NCI-H2227 treated with DMSO at 0.1 percent for 48 hours (cell line): ENCODE results near the gene CXCR6.

ENCODE experiments used
- DNase-seq: peaks from one replicate; lab custom pipeline; 2025; lab: John Stamatoyannopoulos, UW

The CXCR6 gene

GRCh38 chr3:45922039-45922326 lies 21.3 kb upstream of the CXCR6 start:
- DNase-seq, result no peak

GRCh38 chr3:45922950-45923590 lies 20.2 kb upstream of the CXCR6 start:
- no peak for DNase-seq

- DNase-seq, result no peak
Observed at GRCh38 chr3:45923755-45924154, 19.5 kb upstream of the CXCR6 start.

DNA sequence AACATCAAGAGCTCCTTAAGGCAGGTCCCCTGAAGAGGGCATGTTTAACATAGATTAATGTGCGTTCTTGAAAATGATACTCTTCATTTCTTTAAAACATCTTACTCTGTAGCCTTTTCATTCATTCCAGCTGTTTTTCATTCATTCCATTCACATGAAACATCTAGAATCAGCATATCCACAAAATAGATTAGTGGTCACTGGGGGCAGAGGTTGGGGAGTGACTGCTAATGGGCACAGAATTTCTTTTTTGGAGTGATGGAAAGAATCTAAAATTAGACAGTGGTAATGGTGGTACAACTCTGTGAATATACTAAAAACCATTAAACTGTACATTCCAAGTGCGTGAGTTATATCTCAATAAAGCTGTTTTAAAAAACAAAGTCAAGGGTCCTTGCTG lies 15.4 kb upstream of the CXCR6 start:
- DNase-seq, result no peak

- DNase-seq, result no peak
Observed at GRCh38 chr3:45929042-45929679, 14.1 kb upstream of the CXCR6 start.

DNA sequence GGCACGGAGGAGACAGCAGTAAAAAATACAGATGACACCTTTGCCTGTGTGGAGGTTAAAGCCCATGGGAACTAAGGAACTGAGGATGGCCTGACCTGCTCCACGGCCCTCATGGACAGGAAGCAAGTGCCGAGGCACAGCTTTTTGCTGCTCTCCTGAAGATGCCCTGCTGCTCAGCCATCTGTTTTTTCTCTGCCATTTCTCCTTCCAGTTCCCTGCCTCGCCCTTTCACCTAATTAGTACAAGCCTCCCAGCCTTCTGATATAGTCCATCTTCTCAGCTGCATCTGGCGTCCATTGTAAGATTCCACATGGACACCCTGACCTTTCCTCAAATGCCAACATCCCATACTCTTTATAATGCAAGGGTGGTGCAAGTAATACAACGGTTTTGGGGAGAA lies 11.8 kb upstream of the CXCR6 start:
- DNase-seq, result no peak

DNA sequence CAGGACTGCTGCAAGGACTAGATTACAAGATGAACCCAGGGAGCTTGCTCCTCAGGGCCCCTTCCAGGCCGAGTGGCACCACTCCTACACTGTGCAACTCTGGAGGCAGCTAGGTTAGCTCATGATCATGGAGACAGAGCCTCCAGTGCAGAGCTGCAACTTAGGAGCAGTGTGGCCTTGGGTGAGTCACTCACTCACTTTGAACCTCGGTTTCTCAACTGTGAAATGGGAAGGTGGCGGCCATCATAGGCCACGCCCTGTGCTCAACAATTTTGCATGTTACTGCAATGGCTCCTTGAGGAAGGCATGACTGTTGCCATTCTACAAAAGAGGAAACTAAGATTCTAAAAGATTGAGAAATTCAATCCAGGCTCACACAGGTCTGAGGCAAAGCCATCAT lies 11.2 kb upstream of the CXCR6 start:
- DNase-seq, result no peak

DNA sequence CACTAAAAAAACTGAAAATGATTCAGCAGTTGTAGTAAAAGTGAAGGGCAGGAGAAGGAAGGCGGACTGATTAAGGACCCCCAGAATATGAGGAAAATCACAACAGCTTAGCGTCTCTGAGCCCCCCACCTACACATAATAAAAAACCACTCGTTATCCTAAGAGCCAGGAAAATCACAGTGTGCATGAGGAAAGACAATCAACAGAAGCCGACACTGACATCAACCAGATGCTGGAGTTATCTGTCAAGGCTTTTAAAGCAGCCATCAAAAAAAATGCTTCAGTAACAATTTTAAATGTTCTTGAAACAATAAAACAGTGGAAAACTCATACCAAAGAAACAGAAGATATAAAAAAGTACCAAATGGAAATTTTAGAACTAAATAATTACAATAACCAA lies 9.7 kb upstream of the CXCR6 start:
- DNase-seq, result no peak

- DNase-seq, result no peak
Observed at GRCh38 chr3:45936261-45936660, 7.0 kb upstream of the CXCR6 start.

DNA sequence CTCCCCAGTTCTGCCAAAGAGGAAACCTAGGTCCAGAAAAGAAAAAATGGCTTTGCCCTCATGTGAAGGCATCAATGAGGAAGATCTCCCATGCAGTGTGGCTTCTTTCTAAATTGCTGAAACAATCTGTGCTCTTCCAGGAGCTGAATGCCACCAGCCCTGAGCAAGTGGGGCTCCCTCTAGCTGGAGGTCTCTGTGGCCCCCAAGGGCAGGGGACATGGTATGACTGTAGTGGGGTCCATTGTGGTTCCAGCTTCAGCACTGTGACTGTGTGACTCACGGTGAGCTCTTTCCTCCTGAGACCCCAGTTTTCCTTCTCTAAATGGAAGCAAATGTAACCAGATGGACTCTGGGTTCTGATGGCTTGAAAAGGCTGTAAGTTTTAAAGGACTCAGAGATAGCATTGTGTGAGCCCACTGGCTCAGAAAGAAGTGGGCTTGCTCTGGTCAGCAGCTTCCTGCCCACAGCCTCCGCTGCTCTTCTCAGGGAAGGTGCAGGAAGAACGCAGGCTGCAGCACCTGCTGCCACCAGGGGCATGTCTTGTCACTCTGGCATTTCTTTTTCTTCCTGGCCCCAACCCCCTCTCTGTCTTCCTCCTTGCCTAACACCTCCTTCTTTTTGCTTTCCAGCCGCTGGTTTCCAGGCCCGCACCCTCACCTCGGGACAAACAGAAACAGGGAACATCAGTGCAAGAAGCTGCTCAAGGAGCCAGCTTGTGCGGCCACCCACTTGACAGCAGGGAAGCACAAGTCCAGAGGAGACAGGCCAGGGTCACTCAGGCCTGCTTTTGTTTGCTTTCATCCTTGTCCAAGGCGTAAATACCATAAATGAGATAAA lies 5.8 kb upstream of the CXCR6 start:
- DNase-seq, result no peak

DNA sequence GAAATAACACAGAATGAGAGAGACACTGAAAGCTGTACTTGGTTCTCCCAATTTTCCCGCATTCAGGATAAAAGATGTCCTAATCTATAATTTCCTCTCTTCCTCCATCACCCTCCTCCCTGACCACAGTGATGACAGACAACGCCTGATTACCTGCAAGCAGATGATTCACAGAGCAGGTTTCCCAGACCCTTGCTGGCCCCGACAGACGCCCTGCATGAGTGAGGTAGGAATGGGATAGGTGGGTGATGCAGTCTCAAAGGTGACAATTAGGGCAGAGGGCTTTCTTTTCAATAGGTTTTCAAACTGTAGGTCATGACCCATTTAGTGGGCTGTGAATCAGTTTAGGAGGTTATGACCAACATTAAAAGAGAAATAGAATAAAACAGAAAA lies 5.2 kb upstream of the CXCR6 start:
- DNase-seq, result no peak

DNA sequence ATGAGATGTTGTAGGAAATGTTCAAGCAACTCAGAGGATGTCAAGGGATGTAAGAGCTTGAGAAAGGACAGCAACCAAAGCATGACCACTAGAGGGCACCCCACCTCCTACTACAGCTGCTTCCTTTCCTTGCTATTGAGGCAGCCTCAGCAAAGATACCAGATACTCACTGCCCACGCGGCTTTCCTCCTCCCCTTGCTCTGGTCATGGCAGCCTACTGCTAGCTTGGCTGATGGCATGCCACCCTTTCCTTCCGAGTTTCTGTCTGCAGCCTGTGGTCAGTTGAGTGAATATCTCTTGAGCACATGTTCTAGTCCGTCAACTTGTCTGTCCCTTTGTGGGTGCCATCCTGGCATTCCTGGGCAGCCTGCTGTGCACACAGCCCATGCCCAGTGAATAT lies 4.4 kb upstream of the CXCR6 start:
- peak; percentile 46 for DNase-seq

- DNase-seq, result peak; percentile 4
Observed at GRCh38 chr3:45939341-45939771, 3.9 kb upstream of the CXCR6 start.

- peak; percentile 22 for DNase-seq
Observed at GRCh38 chr3:45940004-45940780, 3.1 kb upstream of the CXCR6 start.

DNA sequence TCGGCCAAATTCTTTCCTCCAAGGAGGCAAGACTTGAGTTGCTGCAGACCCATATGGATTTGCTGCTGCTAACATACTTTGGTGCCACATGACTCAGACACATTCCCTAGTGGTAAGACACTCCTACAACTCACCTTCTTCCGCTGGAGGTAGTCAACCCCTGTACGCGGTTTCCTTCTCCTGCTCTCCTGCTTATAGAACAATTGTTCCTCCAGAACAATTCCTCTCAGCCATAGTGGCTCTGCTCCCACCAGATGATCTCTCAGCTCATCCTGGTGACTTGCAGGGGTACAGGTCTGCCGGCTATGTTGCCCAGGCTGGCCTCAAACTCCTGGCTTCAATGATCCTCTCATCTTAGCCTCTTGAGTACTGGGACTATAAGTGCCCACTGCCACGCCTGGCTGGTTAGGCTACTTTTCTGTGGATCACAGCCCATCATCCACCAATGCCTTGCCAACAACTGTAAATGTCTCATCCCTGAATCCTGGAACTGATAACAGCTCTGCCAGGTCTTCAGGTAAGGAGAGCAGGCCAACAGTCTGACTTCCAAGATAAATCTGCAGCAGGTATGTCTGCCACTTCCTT lies 2.4 kb upstream of the CXCR6 start:
- DNase-seq, result no peak

DNA sequence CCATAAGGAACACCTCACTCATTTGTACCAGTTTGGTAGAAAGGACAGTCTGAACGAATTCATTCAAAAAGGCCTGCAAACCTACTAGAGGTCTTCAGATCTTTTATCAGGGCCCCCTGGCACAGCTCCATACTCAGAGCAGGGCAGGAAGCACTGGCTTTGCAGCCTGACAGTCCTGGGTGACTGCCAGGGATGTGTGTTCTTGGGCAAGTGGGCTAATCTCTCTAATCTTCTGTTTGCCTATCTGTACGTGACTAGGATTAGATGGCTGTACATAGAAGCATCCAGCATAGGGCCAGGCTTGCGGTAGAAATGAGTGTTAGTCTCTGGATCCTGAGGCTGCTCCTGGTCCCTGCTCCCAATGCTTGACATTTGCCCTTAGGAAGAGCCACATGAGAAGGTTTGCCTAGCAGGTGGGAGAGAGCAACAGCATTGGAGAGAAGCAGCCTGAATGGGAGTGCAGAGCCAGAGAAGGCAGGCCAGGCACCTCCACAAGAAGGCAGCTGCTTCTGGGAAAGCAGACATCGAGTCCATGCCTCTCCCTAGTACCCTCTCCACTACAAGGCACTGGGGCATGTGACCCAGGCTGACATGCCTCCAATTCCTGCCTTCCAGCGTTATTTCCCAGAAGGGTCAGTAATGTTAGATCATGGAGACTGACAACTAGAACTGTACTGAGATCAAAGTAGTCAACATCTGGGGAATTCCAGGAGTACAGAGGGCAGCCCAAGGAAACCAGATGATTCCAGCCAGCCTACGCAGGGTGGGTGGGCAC lies 1.0 kb upstream of the CXCR6 start:
- no peak for DNase-seq

- no peak for DNase-seq
Observed at GRCh38 chr3:45944830-45945620, 1.8 kb downstream of the CXCR6 start.

GRCh38 chr3:45946307-45946706 lies 3.0 kb downstream of the CXCR6 start:
- no peak for DNase-seq

DNA sequence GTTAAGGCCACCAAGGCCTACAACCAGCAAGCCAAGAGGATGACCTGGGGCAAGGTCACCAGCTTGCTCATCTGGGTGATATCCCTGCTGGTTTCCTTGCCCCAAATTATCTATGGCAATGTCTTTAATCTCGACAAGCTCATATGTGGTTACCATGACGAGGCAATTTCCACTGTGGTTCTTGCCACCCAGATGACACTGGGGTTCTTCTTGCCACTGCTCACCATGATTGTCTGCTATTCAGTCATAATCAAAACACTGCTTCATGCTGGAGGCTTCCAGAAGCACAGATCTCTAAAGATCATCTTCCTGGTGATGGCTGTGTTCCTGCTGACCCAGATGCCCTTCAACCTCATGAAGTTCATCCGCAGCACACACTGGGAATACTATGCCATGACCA lies 3.6 kb downstream of the CXCR6 start:
- DNase-seq, result no peak

- no peak for DNase-seq
Observed at GRCh38 chr3:45947361-45947760, 4.1 kb downstream of the CXCR6 start.

DNA sequence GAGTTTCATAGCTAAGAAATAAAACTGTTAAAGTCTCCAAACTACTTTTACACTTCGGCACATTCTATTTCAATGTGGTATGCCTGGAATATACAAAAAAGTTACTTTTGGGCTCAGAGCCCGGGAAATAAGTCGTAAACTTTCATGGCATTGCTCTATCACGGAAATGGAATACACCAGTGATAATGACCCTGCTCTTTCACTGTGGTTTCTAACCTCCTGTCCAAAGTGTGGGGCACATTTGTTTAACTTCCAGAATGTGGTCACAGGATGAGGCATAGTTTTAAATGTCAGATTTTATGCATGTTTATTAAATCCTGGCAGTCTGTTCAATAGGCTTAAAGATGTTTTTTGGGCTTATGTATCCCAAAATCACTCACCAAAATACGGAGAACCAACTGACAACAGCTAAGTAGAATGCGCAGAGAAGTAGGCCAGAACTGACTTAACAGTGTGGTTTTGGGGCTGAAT lies 5.1 kb downstream of the CXCR6 start:
- no peak for DNase-seq
